Keratinocyte (primary cell): ENCODE data around the gene TP63. TPM values are rescaled to one million over a fixed set of nuclear protein-coding genes. Genes with fewer than 3 reads are reported as not detected.

Experiments
- DNase-seq: peaks from one replicate; pipeline ENCODE4 v3.0.0-alpha.2; 2011; ENCODE audit warnings: low read depth, missing footprints, low spot score
- FAIRE-seq: peaks from 2 replicates; lab custom pipeline; 2011; peaks lifted over from hg19 to GRCh38; lab: Jason Lieb, UNC
- H2AFZ ChIP-seq: 2 replicates; pipeline ENCODE4 v1.6.0; 2012; ENCODE audit warnings: low read length, control low read depth, inconsistent platforms; ENCODE audit not compliant: control insufficient read depth
- H3K27ac ChIP-seq: 2 replicates; pipeline ENCODE4 v1.5.1; 2011; ENCODE audit warnings: low read length; ENCODE audit not compliant: control insufficient read depth, insufficient read depth
- H3K27me3 ChIP-seq: 3 replicates; pipeline ENCODE4 v1.6.0; 2011; ENCODE audit warnings: low read length; ENCODE audit not compliant: control insufficient read depth, insufficient read depth; ENCODE audit errors: extremely low read depth
- H3K36me3 ChIP-seq, 2 experiments: 2 replicates in 1 of 2; 3 replicates in 1 of 2; pipeline ENCODE4 v1.5.1; 2011; ENCODE audit warnings: low read length in 2 of 2, mild to moderate bottlenecking in 1 of 2; ENCODE audit not compliant: control insufficient read depth in 2 of 2, insufficient read depth in 2 of 2; ENCODE audit errors: extremely low read depth in 1 of 2
- H3K4me1 ChIP-seq: 3 replicates; pipeline ENCODE4 v1.5.1; 2011; ENCODE audit warnings: low read length; ENCODE audit not compliant: control insufficient read depth, insufficient read depth; ENCODE audit errors: extremely low read depth
- H3K4me2 ChIP-seq: 3 replicates; pipeline ENCODE4 v1.6.0; 2011; ENCODE audit warnings: low read depth, low read length; ENCODE audit not compliant: control insufficient read depth, insufficient read depth; ENCODE audit errors: extremely low read depth
- H3K4me3 ChIP-seq, 3 experiments: fragments of 200-600 bp in 1 of 3; sonication (generic) in 1 of 3; 2 replicates in 2 of 3; 3 replicates in 1 of 3; pipeline ENCODE4 v1.5.1; 2011 to 2016; ENCODE audit warnings: low read length in 3 of 3, mild to moderate bottlenecking in 3 of 3, control low read depth in 2 of 3, inconsistent platforms in 1 of 3, low read depth in 1 of 3, mixed read lengths in 1 of 3, mixed run types in 1 of 3, moderate library complexity in 1 of 3; ENCODE audit not compliant: control insufficient read depth in 2 of 3, insufficient read depth in 2 of 3; ENCODE audit errors: extremely low read depth in 1 of 3
- H3K79me2 ChIP-seq: 2 replicates; pipeline ENCODE4 v1.6.0; 2012; ENCODE audit warnings: low read length; ENCODE audit not compliant: control insufficient read depth, insufficient read depth
- H3K9ac ChIP-seq: 3 replicates; pipeline ENCODE4 v1.6.0; 2011; ENCODE audit warnings: low read length; ENCODE audit not compliant: control insufficient read depth, insufficient read depth; ENCODE audit errors: extremely low read depth
- H3K9me1 ChIP-seq: 3 replicates; pipeline ENCODE4 v1.6.0; 2011; ENCODE audit warnings: low read length; ENCODE audit not compliant: control insufficient read depth, insufficient read depth; ENCODE audit errors: extremely low read depth
- H3K9me3 ChIP-seq: 2 replicates; pipeline ENCODE4 v1.5.1; 2012; ENCODE audit warnings: low read depth, low read length; ENCODE audit not compliant: control insufficient read depth
- H4K20me1 ChIP-seq: 3 replicates; pipeline ENCODE4 v1.6.0; 2011; ENCODE audit warnings: low read length; ENCODE audit not compliant: control insufficient read depth, insufficient read depth; ENCODE audit errors: extremely low read depth
- EZH2 ChIP-seq: IDR thresholded peaks from one replicate; pipeline ENCODE4 v1.6.1; 2012; ENCODE audit warnings: inconsistent platforms, mild to moderate bottlenecking, low read length, moderate library complexity
- dilution Hi-C: fragments of 300-500 bp; cut with MboI; formaldehyde crosslinking; loops from one replicate; pipeline ENCODE4 v1.7.0; 2020; ENCODE audit warnings: low sequenced_read_pairs; ENCODE audit not compliant: extremely low pct_ligation_motif_present
- polyA plus RNA-seq, 5 experiments: library from polyadenylated mRNA; depleted of rRNA in 3 of 5; stranded (reverse) in 3 of 5; stranded (forward) in 1 of 5; unstranded in 1 of 5; fragments of >200 nt; gene quantifications; 1 replicate in 1 of 5; 2 replicates in 3 of 5; 3 replicates in 1 of 5; pipeline versions ENCODE4 v1.2.1 to v1.2.3, GENCODE V29; 2011 to 2012; ENCODE audit warnings: missing spikeins in 2 of 5, low read depth in 1 of 5, low replicate concordance in 1 of 5
- TF ChIP-seq, protein P1 (sequence below), 3 experiments: IDR thresholded peaks in 1 of 3; conservative IDR thresholded peaks in 1 of 3; optimal IDR thresholded peaks in 1 of 3; 2 replicates in 2 of 3; 3 replicates in 1 of 3; pipeline versions ENCODE3 to v1.5.1; 2011; ENCODE audit warnings: low read length in 3 of 3, mild to moderate bottlenecking in 3 of 3, moderate library complexity in 2 of 3, control low read depth in 1 of 3, inconsistent platforms in 1 of 3; ENCODE audit not compliant: insufficient read depth in 2 of 3; ENCODE audit errors: extremely low read depth in 1 of 3

Gene TP63
- polyA plus RNA-seq, 1 donor (not counting 4 experiments of a cell fraction or from before 2014, with no cell fraction given): 214 TPM

DNA sequence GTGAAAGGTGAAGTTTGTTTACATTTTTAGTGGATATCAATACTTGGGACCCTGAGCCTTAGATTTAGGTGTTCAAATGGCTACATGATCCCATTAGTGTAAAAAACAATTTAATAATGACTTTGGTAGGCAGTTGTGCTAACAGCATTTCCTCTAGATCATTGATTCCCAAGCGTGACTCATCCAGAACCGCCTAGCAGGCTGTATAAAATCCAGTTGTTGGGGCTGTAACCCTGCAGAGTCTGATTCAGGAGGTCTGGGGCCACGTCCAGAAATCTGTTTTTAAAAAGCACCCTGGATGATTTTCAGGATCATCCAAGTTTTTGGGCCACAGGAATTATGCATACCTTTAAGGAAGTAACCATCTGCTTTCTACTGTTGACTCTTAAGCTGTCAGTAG is 156.4 kb downstream of the TP63 start:
- peak overlapping the region; percentile 24 for H2AFZ ChIP-seq
- DNase-seq: no peak
- no peak for TF ChIP-seq EZH2
- TF ChIP-seq, protein P1, sequence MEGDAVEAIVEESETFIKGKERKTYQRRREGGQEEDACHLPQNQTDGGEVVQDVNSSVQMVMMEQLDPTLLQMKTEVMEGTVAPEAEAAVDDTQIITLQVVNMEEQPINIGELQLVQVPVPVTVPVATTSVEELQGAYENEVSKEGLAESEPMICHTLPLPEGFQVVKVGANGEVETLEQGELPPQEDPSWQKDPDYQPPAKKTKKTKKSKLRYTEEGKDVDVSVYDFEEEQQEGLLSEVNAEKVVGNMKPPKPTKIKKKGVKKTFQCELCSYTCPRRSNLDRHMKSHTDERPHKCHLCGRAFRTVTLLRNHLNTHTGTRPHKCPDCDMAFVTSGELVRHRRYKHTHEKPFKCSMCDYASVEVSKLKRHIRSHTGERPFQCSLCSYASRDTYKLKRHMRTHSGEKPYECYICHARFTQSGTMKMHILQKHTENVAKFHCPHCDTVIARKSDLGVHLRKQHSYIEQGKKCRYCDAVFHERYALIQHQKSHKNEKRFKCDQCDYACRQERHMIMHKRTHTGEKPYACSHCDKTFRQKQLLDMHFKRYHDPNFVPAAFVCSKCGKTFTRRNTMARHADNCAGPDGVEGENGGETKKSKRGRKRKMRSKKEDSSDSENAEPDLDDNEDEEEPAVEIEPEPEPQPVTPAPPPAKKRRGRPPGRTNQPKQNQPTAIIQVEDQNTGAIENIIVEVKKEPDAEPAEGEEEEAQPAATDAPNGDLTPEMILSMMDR (optimal IDR thresholded peaks at IDR 0.05 in 1 of 3, IDR thresholded peaks at IDR 0.05 in 1 of 3, conservative IDR thresholded peaks at IDR 0.05 in 1 of 3; ENCODE audit: extremely low read depth in 1 of 3, insufficient read depth in 2 of 3, low read length in 3 of 3): no peak
- H3K9me1 ChIP-seq: no peaks in the 10 kb centered on the region
- peaks cover 2% of the 10 kb centered on the region for H4K20me1 ChIP-seq
- peaks cover 0 to 4% of the 10 kb centered on the region in 2 experiments for H3K36me3 ChIP-seq
- H3K4me2 ChIP-seq: peak overlapping the region; percentile 92
- H3K9me3 ChIP-seq: no peaks in the 10 kb centered on the region
- H3K4me3 ChIP-seq: peak overlapping the region in 2 of 3 experiments; percentile 12 to 16
- peak overlapping the region; percentile 97 for H3K27ac ChIP-seq
- dilution Hi-C loops: no loop called here
- H3K9ac ChIP-seq: peak overlapping the region; percentile 19
- H3K27me3 ChIP-seq: no peaks in the 10 kb centered on the region
- peak; percentile 84 for FAIRE-seq
- H3K4me1 ChIP-seq: peaks cover 14% of the 10 kb centered on the region
- H3K79me2 ChIP-seq: peaks cover 35% of the 10 kb centered on the region

GRCh38 chr3:189789432-189789831 is 158.2 kb downstream of the TP63 start:
- peak overlapping the region; percentile 92 for H3K4me2 ChIP-seq
- peak; percentile 81 for DNase-seq

More at GRCh38 chr3:189789432-189789831, 158.2 kb downstream of the TP63 start:
- Histone ChIP-seq H3K4me3 (peak overlapping the region; percentile 64 to 100 (median 100)), H3K36me3 (peaks cover 0 to 11% of the 10 kb centered on the region in 2 experiments), H3K9me3 (no peaks in the 10 kb centered on the region), H3K27ac (peak overlapping the region; percentile 97), H3K9ac (peak overlapping the region; percentile 96), H3K9me1 (no peaks in the 10 kb centered on the region), H3K79me2 (peaks cover 53% of the 10 kb centered on the region), H3K4me1 (peaks cover 18% of the 10 kb centered on the region), H2AFZ (no peak overlapping the region), H3K27me3 (no peaks in the 10 kb centered on the region), H4K20me1 (peaks cover 2% of the 10 kb centered on the region)
- FAIRE-seq: peak; percentile 70
- dilution Hi-C loops: no loop called here
- TF ChIP-seq EZH2: no peak
- TF ChIP-seq, protein P1 (optimal IDR thresholded peaks at IDR 0.05 in 1 of 3, IDR thresholded peaks at IDR 0.05 in 1 of 3, conservative IDR thresholded peaks at IDR 0.05 in 1 of 3; ENCODE audit: extremely low read depth in 1 of 3, insufficient read depth in 2 of 3, low read length in 3 of 3): no peak
